Testis (tissue), 2 donors: ENCODE results near the gene BCL11A.

Source experiments
- CTCF ChIP-seq, 3 experiments: fragments of 450-650 bp in 2 of 3; fragments of 200-600 bp in 1 of 3; sonication (generic) in 1 of 3; IDR thresholded peaks; one replicate each; pipeline ENCODE4 v1.5.1; 2016 to 2019; ENCODE audit warnings: antibody characterized with exemption in 3 of 3, mild to moderate bottlenecking in 2 of 3, moderate library complexity in 1 of 3
- POLR2A ChIP-seq: fragments of 450-650 bp; IDR thresholded peaks from one replicate; pipeline ENCODE4 v1.6.1; 2017; ENCODE audit warnings: antibody characterized with exemption, mild to moderate bottlenecking, moderate library complexity

GRCh38 chr2:60528281-60529020 lies 25.0 kb downstream of the BCL11A start:
- TF ChIP-seq CTCF (IDR thresholded peaks at IDR 0.05) (no peak), POLR2A (no peak)
